ENCODE data around the gene HAAO. TPM values are rescaled to one million over a fixed set of nuclear protein-coding genes. Genes with fewer than 3 reads are reported as not detected.

The HAAO gene
- total RNA-seq, 1 experiment from 2014 or later = 8.0 TPM

DNA sequence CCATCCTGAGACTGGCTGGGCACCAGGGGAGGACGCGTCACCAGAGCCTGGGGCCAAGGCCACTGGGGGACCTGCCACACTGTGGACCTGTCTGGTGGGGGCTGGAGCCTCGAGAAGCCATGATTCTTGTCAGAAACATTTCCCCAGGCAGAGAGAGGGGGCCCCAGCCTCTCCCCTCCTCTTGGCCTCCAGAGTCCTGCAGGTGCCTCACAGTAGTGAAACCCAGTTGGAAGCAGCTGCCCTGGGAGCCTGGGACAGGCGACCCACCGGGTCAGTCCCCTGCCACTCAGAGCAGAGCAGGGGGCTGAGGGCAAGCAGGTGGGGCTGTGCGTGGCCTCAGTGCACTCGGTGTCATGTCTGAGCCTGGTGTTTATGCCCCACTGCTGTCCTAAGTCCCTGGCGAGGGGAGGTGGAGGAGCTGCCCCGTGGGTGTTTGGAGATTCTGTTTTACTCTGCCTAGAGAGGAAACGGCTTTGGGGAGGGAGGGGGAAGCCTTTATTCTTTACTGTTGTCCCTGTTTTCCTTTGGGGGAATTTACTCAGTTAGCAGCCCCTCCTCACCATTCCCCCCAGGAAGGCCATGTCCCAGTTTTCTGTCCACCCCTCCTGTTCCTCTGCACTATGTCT, 36.1 kb downstream of the HAAO start:
- peaks cover 11% of the 10 kb centered on the region for H3K4me1 Mint-ChIP-seq
- H3K4me3 Mint-ChIP-seq = no peak overlapping the region
- CTCF ChIA-PET = interaction anchor here (2.0 kb wide), 1 partner anchor 14 kb away, joined by 7 read pairs; no protein-coding TSS in a partner anchor
- no peaks in the 10 kb centered on the region for H3K9me3 Mint-ChIP-seq
- DNase-seq (ENCODE audit: low spot score) (no peak), ATAC-seq (no peak; the same call in 1 of the 2 replicates)
- H3K36me3 Mint-ChIP-seq = no peaks in the 10 kb centered on the region
- POLR2A ChIA-PET = no interaction called here
- H3K27ac Mint-ChIP-seq = peak overlapping the region; percentile 86
- H3K27me3 Mint-ChIP-seq (ENCODE audit: low read depth) = no peaks in the 10 kb centered on the region
- TF ChIP-seq ZNF138 (CRISPR knock-in tag; conservative IDR thresholded peaks at IDR 0.05) (no peak), ZBTB21 (CRISPR knock-in tag; IDR thresholded peaks at IDR 0.05; ENCODE audit: borderline replicate concordance) (no peak), EMX1 (CRISPR knock-in tag; IDR thresholded peaks at IDR 0.05) (no peak), RELA (CRISPR knock-in tag; IDR thresholded peaks at IDR 0.05; ENCODE audit: borderline replicate concordance) (no peak), GRHL2 (CRISPR knock-in tag; IDR thresholded peaks at IDR 0.05; ENCODE audit: insufficient replicate concordance, severe bottlenecking) (no peak), ZNF416 (CRISPR knock-in tag; IDR thresholded peaks at IDR 0.05) (no peak)
- TF ChIP-seq, protein P1, sequence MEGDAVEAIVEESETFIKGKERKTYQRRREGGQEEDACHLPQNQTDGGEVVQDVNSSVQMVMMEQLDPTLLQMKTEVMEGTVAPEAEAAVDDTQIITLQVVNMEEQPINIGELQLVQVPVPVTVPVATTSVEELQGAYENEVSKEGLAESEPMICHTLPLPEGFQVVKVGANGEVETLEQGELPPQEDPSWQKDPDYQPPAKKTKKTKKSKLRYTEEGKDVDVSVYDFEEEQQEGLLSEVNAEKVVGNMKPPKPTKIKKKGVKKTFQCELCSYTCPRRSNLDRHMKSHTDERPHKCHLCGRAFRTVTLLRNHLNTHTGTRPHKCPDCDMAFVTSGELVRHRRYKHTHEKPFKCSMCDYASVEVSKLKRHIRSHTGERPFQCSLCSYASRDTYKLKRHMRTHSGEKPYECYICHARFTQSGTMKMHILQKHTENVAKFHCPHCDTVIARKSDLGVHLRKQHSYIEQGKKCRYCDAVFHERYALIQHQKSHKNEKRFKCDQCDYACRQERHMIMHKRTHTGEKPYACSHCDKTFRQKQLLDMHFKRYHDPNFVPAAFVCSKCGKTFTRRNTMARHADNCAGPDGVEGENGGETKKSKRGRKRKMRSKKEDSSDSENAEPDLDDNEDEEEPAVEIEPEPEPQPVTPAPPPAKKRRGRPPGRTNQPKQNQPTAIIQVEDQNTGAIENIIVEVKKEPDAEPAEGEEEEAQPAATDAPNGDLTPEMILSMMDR (IDR thresholded peaks at IDR 0.05) = no peak
- TF ChIP-seq, protein P2, sequence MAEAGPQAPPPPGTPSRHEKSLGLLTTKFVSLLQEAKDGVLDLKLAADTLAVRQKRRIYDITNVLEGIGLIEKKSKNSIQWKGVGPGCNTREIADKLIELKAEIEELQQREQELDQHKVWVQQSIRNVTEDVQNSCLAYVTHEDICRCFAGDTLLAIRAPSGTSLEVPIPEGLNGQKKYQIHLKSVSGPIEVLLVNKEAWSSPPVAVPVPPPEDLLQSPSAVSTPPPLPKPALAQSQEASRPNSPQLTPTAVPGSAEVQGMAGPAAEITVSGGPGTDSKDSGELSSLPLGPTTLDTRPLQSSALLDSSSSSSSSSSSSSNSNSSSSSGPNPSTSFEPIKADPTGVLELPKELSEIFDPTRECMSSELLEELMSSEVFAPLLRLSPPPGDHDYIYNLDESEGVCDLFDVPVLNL (CRISPR knock-in tag; IDR thresholded peaks at IDR 0.05; ENCODE audit: borderline replicate concordance, low read depth) = no peak

DNA sequence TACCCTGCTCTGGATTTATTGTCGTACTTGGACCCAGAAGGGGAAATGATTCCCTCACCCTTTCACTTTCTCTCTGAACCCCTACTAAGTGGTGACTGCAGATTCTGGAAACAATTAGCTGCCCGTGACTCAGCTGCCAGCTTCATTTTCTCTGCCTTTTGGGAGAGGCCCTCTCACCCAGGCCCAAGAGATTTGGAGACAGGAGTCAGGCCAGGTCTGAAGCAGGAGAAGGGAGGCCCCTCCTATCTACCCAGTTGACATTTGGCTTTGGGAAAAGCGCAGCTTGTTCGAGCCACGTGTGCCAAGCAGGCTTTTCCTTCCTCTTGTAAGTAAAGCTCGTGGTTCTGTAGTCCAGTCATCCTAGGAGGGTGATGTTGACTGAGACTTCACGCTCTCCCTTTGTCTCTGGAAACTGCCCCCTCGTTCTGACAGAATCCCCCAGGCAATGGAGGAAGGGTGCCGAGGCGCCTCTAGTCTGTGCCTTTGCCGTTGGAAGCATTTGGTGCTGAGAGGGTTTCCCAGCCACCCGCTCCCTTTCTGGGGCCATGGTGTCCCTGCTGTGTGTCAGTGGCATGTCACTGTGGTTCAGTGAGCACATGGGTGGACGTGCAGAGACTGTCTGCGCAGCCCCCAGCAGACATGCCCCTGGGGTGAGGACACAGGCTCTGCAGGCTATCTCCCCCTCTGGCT, 37.0 kb downstream of the HAAO start:
- H3K9me3 Mint-ChIP-seq = no peaks in the 10 kb centered on the region
- CTCF ChIA-PET = interaction anchor here (0.8 to 1.1 kb wide), 3 partner anchors 13 to 54 kb away, joined by 3 read pairs; no protein-coding TSS in a partner anchor
- ATAC-seq (no peak), DNase-seq (ENCODE audit: low spot score) (no peak)
- no peak for TF ChIP-seq ZNF423 (CRISPR knock-in tag; IDR thresholded peaks at IDR 0.05)
- TF ChIP-seq NR3C1 (CRISPR knock-in tag; conservative IDR thresholded peaks at IDR 0.05; ENCODE audit: low read depth) = no peak
- POLR2A ChIA-PET = no interaction called here
- no peak overlapping the region for H3K27ac Mint-ChIP-seq
- H3K4me1 Mint-ChIP-seq = peaks cover 11% of the 10 kb centered on the region
- no peaks in the 10 kb centered on the region for H3K27me3 Mint-ChIP-seq (ENCODE audit: low read depth)
- H3K36me3 Mint-ChIP-seq = no peaks in the 10 kb centered on the region
- H3K4me3 Mint-ChIP-seq = no peak overlapping the region

DNA sequence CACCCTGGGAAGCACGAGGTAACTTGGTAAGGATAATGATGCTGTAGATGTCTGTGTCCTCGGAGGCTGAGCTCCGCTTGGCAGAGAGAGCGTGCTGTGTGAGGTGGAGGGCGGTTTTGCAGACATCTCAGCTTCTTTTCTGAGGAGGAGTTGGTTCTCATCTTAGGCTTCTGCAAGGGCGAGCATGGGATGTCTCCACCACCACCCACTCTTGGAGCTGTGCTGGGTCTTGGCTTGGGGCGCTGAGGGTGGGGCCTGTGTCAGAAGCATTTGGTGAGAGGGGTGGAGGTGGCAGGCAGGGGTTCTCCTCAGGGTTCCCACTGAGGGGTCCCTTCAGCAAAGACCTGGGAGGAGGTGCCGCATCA, 37.6 kb downstream of the HAAO start:
- Mint-ChIP-seq H3K27ac (peak overlapping the region; percentile 67; the same call in 1 of the 2 replicates), H3K4me3 (no peak overlapping the region), H3K4me1 (peaks cover 11% of the 10 kb centered on the region), H3K9me3 (no peaks in the 10 kb centered on the region), H3K27me3 (ENCODE audit: low read depth) (no peaks in the 10 kb centered on the region), H3K36me3 (no peaks in the 10 kb centered on the region)
- ATAC-seq (no peak), DNase-seq (ENCODE audit: low spot score) (no peak)
- POLR2A ChIA-PET = no interaction called here
- CTCF ChIA-PET = interaction anchor here (0.8 to 1.1 kb wide), 3 partner anchors 12 to 55 kb away, joined by 3 read pairs; no protein-coding TSS in a partner anchor
- TF ChIP-seq, protein P3, sequence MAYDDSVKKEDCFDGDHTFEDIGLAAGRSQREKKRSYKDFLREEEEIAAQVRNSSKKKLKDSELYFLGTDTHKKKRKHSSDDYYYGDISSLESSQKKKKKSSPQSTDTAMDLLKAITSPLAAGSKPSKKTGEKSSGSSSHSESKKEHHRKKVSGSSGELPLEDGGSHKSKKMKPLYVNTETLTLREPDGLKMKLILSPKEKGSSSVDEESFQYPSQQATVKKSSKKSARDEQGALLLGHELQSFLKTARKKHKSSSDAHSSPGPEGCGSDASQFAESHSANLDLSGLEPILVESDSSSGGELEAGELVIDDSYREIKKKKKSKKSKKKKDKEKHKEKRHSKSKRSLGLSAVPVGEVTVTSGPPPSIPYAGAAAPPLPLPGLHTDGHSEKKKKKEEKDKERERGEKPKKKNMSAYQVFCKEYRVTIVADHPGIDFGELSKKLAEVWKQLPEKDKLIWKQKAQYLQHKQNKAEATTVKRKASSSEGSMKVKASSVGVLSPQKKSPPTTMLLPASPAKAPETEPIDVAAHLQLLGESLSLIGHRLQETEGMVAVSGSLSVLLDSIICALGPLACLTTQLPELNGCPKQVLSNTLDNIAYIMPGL (CRISPR knock-in tag; IDR thresholded peaks at IDR 0.05) = no peak
- TF ChIP-seq CBFB (CRISPR knock-in tag; IDR thresholded peaks at IDR 0.05; ENCODE audit: low read depth) = no peak
- TF ChIP-seq, protein P4, sequence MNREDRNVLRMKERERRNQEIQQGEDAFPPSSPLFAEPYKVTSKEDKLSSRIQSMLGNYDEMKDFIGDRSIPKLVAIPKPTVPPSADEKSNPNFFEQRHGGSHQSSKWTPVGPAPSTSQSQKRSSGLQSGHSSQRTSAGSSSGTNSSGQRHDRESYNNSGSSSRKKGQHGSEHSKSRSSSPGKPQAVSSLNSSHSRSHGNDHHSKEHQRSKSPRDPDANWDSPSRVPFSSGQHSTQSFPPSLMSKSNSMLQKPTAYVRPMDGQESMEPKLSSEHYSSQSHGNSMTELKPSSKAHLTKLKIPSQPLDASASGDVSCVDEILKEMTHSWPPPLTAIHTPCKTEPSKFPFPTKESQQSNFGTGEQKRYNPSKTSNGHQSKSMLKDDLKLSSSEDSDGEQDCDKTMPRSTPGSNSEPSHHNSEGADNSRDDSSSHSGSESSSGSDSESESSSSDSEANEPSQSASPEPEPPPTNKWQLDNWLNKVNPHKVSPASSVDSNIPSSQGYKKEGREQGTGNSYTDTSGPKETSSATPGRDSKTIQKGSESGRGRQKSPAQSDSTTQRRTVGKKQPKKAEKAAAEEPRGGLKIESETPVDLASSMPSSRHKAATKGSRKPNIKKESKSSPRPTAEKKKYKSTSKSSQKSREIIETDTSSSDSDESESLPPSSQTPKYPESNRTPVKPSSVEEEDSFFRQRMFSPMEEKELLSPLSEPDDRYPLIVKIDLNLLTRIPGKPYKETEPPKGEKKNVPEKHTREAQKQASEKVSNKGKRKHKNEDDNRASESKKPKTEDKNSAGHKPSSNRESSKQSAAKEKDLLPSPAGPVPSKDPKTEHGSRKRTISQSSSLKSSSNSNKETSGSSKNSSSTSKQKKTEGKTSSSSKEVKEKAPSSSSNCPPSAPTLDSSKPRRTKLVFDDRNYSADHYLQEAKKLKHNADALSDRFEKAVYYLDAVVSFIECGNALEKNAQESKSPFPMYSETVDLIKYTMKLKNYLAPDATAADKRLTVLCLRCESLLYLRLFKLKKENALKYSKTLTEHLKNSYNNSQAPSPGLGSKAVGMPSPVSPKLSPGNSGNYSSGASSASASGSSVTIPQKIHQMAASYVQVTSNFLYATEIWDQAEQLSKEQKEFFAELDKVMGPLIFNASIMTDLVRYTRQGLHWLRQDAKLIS (CRISPR knock-in tag; IDR thresholded peaks at IDR 0.05; ENCODE audit: borderline replicate concordance) = no peak
- TF ChIP-seq, protein P5, sequence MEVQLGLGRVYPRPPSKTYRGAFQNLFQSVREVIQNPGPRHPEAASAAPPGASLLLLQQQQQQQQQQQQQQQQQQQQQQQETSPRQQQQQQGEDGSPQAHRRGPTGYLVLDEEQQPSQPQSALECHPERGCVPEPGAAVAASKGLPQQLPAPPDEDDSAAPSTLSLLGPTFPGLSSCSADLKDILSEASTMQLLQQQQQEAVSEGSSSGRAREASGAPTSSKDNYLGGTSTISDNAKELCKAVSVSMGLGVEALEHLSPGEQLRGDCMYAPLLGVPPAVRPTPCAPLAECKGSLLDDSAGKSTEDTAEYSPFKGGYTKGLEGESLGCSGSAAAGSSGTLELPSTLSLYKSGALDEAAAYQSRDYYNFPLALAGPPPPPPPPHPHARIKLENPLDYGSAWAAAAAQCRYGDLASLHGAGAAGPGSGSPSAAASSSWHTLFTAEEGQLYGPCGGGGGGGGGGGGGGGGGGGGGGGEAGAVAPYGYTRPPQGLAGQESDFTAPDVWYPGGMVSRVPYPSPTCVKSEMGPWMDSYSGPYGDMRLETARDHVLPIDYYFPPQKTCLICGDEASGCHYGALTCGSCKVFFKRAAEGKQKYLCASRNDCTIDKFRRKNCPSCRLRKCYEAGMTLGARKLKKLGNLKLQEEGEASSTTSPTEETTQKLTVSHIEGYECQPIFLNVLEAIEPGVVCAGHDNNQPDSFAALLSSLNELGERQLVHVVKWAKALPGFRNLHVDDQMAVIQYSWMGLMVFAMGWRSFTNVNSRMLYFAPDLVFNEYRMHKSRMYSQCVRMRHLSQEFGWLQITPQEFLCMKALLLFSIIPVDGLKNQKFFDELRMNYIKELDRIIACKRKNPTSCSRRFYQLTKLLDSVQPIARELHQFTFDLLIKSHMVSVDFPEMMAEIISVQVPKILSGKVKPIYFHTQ (CRISPR knock-in tag; IDR thresholded peaks at IDR 0.05) = no peak
- TF ChIP-seq, protein P6, sequence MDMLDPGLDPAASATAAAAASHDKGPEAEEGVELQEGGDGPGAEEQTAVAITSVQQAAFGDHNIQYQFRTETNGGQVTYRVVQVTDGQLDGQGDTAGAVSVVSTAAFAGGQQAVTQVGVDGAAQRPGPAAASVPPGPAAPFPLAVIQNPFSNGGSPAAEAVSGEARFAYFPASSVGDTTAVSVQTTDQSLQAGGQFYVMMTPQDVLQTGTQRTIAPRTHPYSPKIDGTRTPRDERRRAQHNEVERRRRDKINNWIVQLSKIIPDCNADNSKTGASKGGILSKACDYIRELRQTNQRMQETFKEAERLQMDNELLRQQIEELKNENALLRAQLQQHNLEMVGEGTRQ (CRISPR knock-in tag; IDR thresholded peaks at IDR 0.05) = no peak
- TF ChIP-seq, protein P7, sequence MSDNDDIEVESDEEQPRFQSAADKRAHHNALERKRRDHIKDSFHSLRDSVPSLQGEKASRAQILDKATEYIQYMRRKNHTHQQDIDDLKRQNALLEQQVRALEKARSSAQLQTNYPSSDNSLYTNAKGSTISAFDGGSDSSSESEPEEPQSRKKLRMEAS (CRISPR knock-in tag; IDR thresholded peaks at IDR 0.05) = no peak

Measured in WTC11 (cell line).